Measurements from ENCODE around the gene RECK.

The RECK gene

DNA sequence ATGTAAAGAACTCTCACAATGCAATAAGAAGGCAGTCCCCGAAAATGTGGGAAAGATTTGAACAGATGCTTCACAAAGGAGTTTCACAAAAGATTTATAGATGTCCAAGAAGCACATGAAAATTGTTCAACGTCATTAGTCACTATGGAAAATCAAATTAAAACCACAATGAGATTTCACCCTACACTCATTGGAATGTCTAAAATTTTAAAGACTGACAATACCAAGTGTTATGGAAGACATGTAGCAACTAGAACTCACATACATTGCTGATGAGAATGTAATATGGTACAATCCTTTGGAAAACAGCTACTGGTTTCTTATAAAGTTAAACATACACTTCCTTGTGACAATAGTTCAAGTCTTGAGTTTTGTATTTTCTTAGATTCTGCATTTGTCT is 11.0 kb upstream of the RECK start:
- Histone ChIP-seq H3K27ac (ENCODE audit: low read length) (no peak overlapping the region), H3K9me3 (ENCODE audit: control insufficient read depth, insufficient read depth, low read length) (no peaks in the 10 kb centered on the region), H3K27me3 (ENCODE audit: control insufficient read depth, insufficient read depth, low read length) (no peaks in the 10 kb centered on the region), H3K4me3 (ENCODE audit: low read length) (no peak overlapping the region), H3K4me1 (ENCODE audit: control insufficient read depth, insufficient read depth, low read length) (no peaks in the 10 kb centered on the region), H3K36me3 (ENCODE audit: control insufficient read depth, insufficient read depth, low read length) (no peaks in the 10 kb centered on the region)
- no peak for DNase-seq (ENCODE audit: low read depth, low spot score)
- no CpG with 5 or more reads among the region's 2 CpGs for WGBS (ENCODE audit: insufficient coverage, insufficient read length)

DNA sequence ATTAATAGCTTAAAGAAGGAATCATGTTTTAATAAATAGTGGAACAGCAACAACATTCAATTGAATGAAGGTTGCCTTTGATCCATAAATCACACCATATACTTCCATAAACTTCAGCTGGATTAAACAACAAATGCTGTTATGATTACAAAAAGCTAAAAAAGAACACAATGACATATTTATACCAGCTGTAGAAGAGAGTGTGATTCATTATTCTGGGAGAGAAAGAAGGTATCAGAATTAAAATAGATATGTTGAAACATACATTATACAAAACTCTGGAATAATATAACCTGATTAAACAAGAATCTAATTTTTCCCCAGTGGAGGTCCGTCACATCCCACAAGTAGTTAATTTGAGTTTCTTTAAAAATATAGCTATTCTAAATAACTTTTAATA is 7.5 kb upstream of the RECK start:
- Histone ChIP-seq H3K36me3 (ENCODE audit: control insufficient read depth, insufficient read depth, low read length) (no peaks in the 10 kb centered on the region), H3K4me3 (ENCODE audit: low read length) (no peak overlapping the region), H3K27me3 (ENCODE audit: control insufficient read depth, insufficient read depth, low read length) (no peaks in the 10 kb centered on the region), H3K27ac (ENCODE audit: low read length) (no peak overlapping the region), H3K9me3 (ENCODE audit: control insufficient read depth, insufficient read depth, low read length) (no peaks in the 10 kb centered on the region), H3K4me1 (ENCODE audit: control insufficient read depth, insufficient read depth, low read length) (no peaks in the 10 kb centered on the region)
- no CpG with 5 or more reads among the region's 1 CpG for WGBS (ENCODE audit: insufficient coverage, insufficient read length)
- no peak for DNase-seq (ENCODE audit: low read depth, low spot score)

DNA sequence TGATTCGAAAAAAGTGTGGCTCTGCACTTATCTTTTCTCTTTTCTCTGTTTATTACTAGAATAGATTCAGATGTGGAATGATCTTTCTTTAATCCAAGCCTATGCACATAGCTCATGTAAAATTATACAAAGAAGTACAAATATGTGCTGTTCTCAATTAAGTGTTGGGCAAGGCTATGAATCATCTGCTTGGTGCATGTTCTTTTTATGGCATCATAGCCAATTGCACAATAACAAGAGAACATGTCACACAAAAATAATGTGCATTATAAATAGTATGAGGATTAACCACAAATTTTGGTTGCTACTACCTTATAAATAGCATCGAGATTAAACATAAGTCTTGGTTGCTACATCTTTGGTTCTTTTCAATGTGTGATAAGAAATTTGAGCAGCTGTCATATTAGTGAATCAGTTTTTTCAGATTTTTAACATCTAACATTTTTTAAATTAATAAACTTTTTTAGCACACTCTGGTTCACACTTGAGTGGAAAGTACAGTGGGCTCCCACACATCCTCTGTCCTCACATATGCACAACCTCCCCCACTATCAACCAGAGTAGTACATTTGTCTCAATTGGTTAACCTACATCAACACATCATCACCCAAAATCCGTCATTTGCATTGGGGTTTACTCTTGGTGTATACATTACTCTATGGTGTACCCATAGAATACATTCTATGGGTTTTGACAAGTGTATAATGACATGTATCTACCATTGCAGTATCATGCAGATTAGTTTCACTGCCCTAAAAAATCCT is 6.8 kb upstream of the RECK start:
- H3K27ac ChIP-seq (ENCODE audit: low read length), result no peak overlapping the region
- H3K36me3 ChIP-seq (ENCODE audit: control insufficient read depth, insufficient read depth, low read length), result no peaks in the 10 kb centered on the region
- no peak for DNase-seq (ENCODE audit: low read depth, low spot score)
- no peaks in the 10 kb centered on the region for H3K9me3 ChIP-seq (ENCODE audit: control insufficient read depth, insufficient read depth, low read length)
- H3K27me3 ChIP-seq (ENCODE audit: control insufficient read depth, insufficient read depth, low read length), result no peaks in the 10 kb centered on the region
- no CpG with 5 or more reads among the region's 3 CpGs for WGBS (ENCODE audit: insufficient coverage, insufficient read length)
- H3K4me1 ChIP-seq (ENCODE audit: control insufficient read depth, insufficient read depth, low read length), result no peaks in the 10 kb centered on the region
- no peak overlapping the region for H3K4me3 ChIP-seq (ENCODE audit: low read length)

DNA sequence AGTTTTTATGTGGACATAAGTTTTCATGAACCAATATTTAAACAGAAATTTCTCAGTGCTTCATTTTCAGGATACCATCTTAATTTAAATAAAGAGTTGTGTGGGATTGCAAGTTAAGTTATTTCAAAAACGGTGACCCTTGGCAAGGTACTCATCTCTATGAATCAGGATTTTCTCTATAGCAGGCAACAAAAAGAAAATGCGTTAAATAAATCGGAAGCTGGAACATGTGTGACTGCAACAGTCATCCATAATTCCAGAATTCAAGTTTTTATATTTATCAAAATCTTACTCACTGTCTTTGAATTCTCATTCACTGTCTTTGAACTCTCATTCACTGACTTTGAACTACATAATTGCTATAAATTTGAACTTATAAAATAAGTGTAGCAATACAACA is 5.8 kb upstream of the RECK start:
- H3K4me1 ChIP-seq (ENCODE audit: control insufficient read depth, insufficient read depth, low read length), result no peaks in the 10 kb centered on the region
- no peak overlapping the region for H3K27ac ChIP-seq (ENCODE audit: low read length)
- H3K36me3 ChIP-seq (ENCODE audit: control insufficient read depth, insufficient read depth, low read length), result no peaks in the 10 kb centered on the region
- no peak overlapping the region for H3K4me3 ChIP-seq (ENCODE audit: low read length)
- no peaks in the 10 kb centered on the region for H3K27me3 ChIP-seq (ENCODE audit: control insufficient read depth, insufficient read depth, low read length)
- DNase-seq (ENCODE audit: low read depth, low spot score), result no peak
- H3K9me3 ChIP-seq (ENCODE audit: control insufficient read depth, insufficient read depth, low read length), result no peaks in the 10 kb centered on the region
- WGBS (ENCODE audit: insufficient coverage, insufficient read length), result no CpG with 5 or more reads among the region's 3 CpGs

DNA sequence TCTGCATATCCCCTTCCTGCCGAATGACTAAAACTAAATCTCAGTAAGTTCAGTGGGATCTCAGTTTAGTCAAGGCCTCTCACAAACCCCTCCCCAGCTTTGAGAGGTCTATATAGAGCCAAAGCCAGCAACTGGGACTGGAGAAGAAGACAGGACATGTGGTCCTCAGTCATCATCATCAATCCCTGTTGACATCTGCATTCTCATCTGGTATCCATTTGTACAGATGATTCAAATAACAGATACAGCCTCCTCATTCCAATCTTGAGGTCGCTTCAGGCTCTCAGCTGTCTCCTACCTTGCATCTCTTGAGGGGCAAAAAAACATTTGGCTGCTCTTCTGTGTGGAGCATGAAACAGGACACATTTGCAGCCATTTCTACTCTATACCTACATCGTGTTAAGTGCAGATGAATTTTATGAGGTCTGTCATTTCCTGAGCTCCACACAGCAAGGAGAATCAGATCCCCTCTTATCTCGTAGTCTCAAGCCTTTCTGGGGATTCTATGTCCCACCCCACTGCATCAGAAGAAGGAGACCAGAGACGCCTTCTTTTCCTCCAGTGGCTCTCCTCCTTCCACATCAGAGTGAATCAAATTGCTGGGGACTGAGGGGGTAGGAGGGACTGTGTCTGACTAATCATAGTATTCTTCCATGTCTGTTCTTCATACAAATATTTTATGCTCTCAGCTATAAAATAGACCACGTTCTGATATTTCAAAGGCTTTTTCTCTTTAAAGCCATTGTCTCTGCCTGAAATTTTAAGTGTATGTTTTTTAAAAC is 4.7 kb upstream of the RECK start:
- H3K27me3 ChIP-seq (ENCODE audit: control insufficient read depth, insufficient read depth, low read length), result no peaks in the 10 kb centered on the region
- H3K36me3 ChIP-seq (ENCODE audit: control insufficient read depth, insufficient read depth, low read length), result no peaks in the 10 kb centered on the region
- no peaks in the 10 kb centered on the region for H3K9me3 ChIP-seq (ENCODE audit: control insufficient read depth, insufficient read depth, low read length)
- 0 out of 2 replicates have a peak, but pooled peaks cover 1% of the 10 kb centered on the region for H3K4me1 ChIP-seq (ENCODE audit: control insufficient read depth, insufficient read depth, low read length)
- no peak for DNase-seq (ENCODE audit: low read depth, low spot score)
- no CpG with 5 or more reads among the region's 6 CpGs for WGBS (ENCODE audit: insufficient coverage, insufficient read length)
- H3K27ac ChIP-seq (ENCODE audit: low read length), result no peak overlapping the region
- no peak overlapping the region for H3K4me3 ChIP-seq (ENCODE audit: low read length)

DNA sequence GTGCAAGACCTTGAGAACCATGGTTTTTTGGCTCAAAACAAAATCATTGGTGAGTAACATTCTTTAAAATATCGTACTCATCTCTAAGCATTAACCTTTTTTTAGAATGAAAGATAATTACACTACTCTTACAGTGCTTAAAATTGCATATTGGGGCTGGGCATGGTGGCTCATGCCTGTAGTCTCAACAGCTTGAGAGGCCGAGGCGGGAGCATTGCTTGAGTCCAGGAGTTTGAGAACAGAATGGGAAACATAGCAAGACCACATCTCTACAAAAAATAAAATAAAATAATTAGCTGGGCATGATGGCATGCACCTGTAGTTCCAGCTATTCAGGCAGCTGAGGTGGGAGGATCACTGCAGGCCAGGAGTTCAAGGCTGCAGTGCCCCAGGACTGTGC is 2.9 kb upstream of the RECK start:
- WGBS (ENCODE audit: insufficient coverage, insufficient read length), result no CpG with 5 or more reads among the region's 3 CpGs
- DNase-seq (ENCODE audit: low read depth, low spot score), result no peak
- H3K27ac ChIP-seq (ENCODE audit: low read length), result no peak overlapping the region
- 0 out of 2 replicates have a peak, but pooled peaks cover 1% of the 10 kb centered on the region for H3K4me1 ChIP-seq (ENCODE audit: control insufficient read depth, insufficient read depth, low read length)
- H3K4me3 ChIP-seq (ENCODE audit: low read length), result no peak overlapping the region
- no peaks in the 10 kb centered on the region for H3K27me3 ChIP-seq (ENCODE audit: control insufficient read depth, insufficient read depth, low read length)
- no peaks in the 10 kb centered on the region for H3K36me3 ChIP-seq (ENCODE audit: control insufficient read depth, insufficient read depth, low read length)
- H3K9me3 ChIP-seq (ENCODE audit: control insufficient read depth, insufficient read depth, low read length), result no peaks in the 10 kb centered on the region

DNA sequence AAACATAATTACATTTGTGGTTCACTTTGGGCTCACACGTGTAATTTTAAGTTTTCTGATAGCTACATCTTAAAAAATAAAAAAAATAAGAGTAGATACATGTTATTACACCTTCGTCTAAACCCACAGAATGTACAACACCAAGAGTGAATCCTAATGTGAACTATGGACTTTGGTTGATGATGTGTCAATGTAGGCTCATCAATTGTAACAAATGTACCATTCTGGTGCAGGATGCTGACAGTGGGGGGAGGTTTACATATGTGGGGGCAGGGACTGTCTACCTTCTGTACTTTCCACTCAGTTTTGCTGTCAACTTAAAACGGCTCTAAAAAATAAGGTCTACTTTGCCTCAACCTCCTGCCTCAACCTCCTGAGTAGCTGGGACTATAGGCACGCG is 2.5 kb upstream of the RECK start:
- Histone ChIP-seq H3K4me3 (ENCODE audit: low read length) (no peak overlapping the region), H3K9me3 (ENCODE audit: control insufficient read depth, insufficient read depth, low read length) (no peaks in the 10 kb centered on the region), H3K27ac (ENCODE audit: low read length) (no peak overlapping the region), H3K4me1 (ENCODE audit: control insufficient read depth, insufficient read depth, low read length) (0 out of 2 replicates have a peak, but pooled peaks cover 1% of the 10 kb centered on the region), H3K27me3 (ENCODE audit: control insufficient read depth, insufficient read depth, low read length) (no peaks in the 10 kb centered on the region), H3K36me3 (ENCODE audit: control insufficient read depth, insufficient read depth, low read length) (no peaks in the 10 kb centered on the region)
- no peak for DNase-seq (ENCODE audit: low read depth, low spot score)
- no CpG with 5 or more reads among the region's 5 CpGs for WGBS (ENCODE audit: insufficient coverage, insufficient read length)

DNA sequence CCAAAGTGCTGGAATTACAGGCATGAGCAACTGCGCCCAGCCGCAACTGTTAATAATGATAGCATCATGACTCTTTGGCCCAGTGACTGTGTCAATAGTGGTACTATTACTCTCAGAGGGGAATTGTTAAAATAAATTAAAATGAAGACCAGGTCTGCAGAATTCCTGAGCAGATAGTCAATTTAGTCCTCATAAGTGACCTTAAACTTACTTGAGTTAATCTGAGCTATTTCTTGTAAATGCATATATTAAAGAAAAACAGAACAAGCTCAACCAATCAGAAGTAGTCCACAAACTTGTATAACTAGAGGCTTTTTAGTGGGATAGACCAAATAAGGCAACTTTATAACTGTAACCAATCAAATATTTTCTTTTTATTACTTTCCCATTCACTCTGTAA is 1.7 kb upstream of the RECK start:
- Histone ChIP-seq H3K4me3 (ENCODE audit: low read length) (no peak overlapping the region), H3K9me3 (ENCODE audit: control insufficient read depth, insufficient read depth, low read length) (no peaks in the 10 kb centered on the region), H3K27me3 (ENCODE audit: control insufficient read depth, insufficient read depth, low read length) (no peaks in the 10 kb centered on the region), H3K36me3 (ENCODE audit: control insufficient read depth, insufficient read depth, low read length) (no peaks in the 10 kb centered on the region), H3K4me1 (ENCODE audit: control insufficient read depth, insufficient read depth, low read length) (0 out of 2 replicates have a peak, but pooled peaks cover 1% of the 10 kb centered on the region), H3K27ac (ENCODE audit: low read length) (no peak overlapping the region)
- no CpG with 5 or more reads among the region's 2 CpGs for WGBS (ENCODE audit: insufficient coverage, insufficient read length)
- DNase-seq (ENCODE audit: low read depth, low spot score), result no peak

DNA sequence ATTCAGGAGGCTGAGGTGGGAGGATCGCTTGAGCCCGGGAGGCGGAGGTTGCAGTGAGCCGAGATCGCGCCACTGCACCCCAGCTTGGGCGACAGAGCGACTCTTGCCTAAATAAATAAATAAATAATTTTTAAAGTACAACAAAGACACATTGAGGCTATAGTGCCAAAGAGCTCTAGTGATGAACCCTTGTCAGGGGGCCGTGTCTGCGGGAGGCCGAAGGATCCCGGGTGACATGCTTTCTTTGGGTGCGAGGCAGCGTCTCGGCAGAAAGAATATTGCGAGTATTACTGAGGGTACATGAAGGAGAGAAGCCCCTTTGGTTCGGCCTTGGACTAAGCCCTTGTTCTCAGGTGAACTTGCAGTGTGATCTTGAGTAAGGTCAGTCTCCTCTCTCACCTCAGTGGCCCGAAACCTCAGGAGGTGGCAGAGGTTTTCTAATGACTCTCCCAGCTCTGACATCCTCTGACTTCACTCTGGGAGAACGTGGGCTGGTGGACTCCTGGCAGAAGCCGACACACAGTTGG is 397 bp upstream of the RECK start:
- Histone ChIP-seq H3K9me3 (ENCODE audit: control insufficient read depth, insufficient read depth, low read length) (no peaks in the 10 kb centered on the region), H3K27me3 (ENCODE audit: control insufficient read depth, insufficient read depth, low read length) (no peaks in the 10 kb centered on the region), H3K4me1 (ENCODE audit: control insufficient read depth, insufficient read depth, low read length) (0 out of 2 replicates have a peak, but pooled peaks cover 1% of the 10 kb centered on the region), H3K27ac (ENCODE audit: low read length) (no peak overlapping the region), H3K36me3 (ENCODE audit: control insufficient read depth, insufficient read depth, low read length) (no peaks in the 10 kb centered on the region), H3K4me3 (ENCODE audit: low read length) (peak overlapping the region; percentile 98; the same call in 1 of the 2 replicates)
- DNase-seq (ENCODE audit: low read depth, low spot score), result no peak
- WGBS (ENCODE audit: insufficient coverage, insufficient read length), result no CpG with 5 or more reads among the region's 20 CpGs

DNA sequence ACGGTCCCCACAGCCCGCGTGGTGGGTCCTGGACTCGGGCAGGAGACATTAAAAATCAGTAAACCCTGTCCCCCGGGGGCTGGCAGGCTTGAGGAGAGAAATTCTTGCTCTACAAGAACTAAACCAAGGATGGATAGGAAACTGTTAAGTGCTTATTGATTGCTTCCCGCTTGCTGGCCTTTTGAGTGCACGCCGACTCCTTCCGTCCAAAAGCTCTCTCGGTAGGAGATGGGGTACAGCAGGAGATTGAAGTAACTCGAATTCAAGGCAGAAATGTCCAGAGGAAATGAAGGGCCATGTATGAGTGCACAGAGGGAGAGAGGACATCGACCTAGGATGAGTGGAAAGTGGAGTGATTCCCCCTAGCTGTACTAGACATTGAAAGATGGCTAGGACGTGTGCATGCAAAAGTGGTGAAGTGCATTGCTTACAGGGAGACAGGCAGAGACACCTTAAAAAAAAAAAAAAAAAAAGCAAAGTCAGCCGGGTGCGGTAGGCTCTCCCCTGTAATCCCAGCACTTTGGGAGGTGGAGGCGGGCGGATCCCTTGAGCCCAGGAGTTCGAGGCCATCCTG is 923 bp downstream of the RECK start:
- no peaks in the 10 kb centered on the region for H3K27me3 ChIP-seq (ENCODE audit: control insufficient read depth, insufficient read depth, low read length)
- WGBS (ENCODE audit: insufficient coverage, insufficient read length), result no CpG with 5 or more reads among the region's 18 CpGs
- 0 out of 2 replicates have a peak, but pooled peaks cover 1% of the 10 kb centered on the region for H3K4me1 ChIP-seq (ENCODE audit: control insufficient read depth, insufficient read depth, low read length)
- no peak overlapping the region for H3K27ac ChIP-seq (ENCODE audit: low read length)
- H3K9me3 ChIP-seq (ENCODE audit: control insufficient read depth, insufficient read depth, low read length), result no peaks in the 10 kb centered on the region
- no peaks in the 10 kb centered on the region for H3K36me3 ChIP-seq (ENCODE audit: control insufficient read depth, insufficient read depth, low read length)
- H3K4me3 ChIP-seq (ENCODE audit: low read length), result peak overlapping the region; percentile 98
- no peak for DNase-seq (ENCODE audit: low read depth, low spot score)

All from iPS DF 6.9 (cell line).